NCI-H146 (cell line): ENCODE results near the gene COL4A4.
"Not testable (repeated sequence)": the region's sequence is repeated elsewhere in the genome, so short reads cannot be mapped to it uniquely, and the experiment has no call there.

Source experiments
- DNase-seq: peaks from one replicate; lab custom pipeline; 2025; lab: John Stamatoyannopoulos, UW

COL4A4 gene

GRCh38 chr2:227115761-227116160, 48.2 kb downstream of the COL4A4 start:
- DNase-seq: no peak

- peak; percentile 29 for DNase-seq
Observed at GRCh38 chr2:227106845-227107759, 56.9 kb downstream of the COL4A4 start.

GRCh38 chr2:227103583-227103982, 60.4 kb downstream of the COL4A4 start:
- DNase-seq: no peak

GRCh38 chr2:227099340-227099739, 64.7 kb downstream of the COL4A4 start:
- DNase-seq: no peak

GRCh38 chr2:227098162-227098515, 65.9 kb downstream of the COL4A4 start:
- DNase-seq: no peak

GRCh38 chr2:227097495-227098161, 66.4 kb downstream of the COL4A4 start:
- DNase-seq: no peak

- DNase-seq: no peak
Observed at GRCh38 chr2:227095346-227095745, 68.7 kb downstream of the COL4A4 start.

- DNase-seq: no peak
Observed at GRCh38 chr2:227082286-227082685, 81.7 kb downstream of the COL4A4 start.

- DNase-seq: no peak
Observed at GRCh38 chr2:227079726-227080125, 84.3 kb downstream of the COL4A4 start.

GRCh38 chr2:227065065-227065464, 98.9 kb downstream of the COL4A4 start:
- DNase-seq: not testable (repeated sequence)

GRCh38 chr2:227058888-227059399, 105.1 kb downstream of the COL4A4 start:
- DNase-seq: no peak

- DNase-seq: no peak
Observed at GRCh38 chr2:227057743-227058447, 106.1 kb downstream of the COL4A4 start.

- DNase-seq: no peak
Observed at GRCh38 chr2:227057060-227057459, 106.9 kb downstream of the COL4A4 start.

GRCh38 chr2:227054006-227054405, 110.0 kb downstream of the COL4A4 start:
- no peak for DNase-seq

- DNase-seq: peak; percentile 66
Observed at GRCh38 chr2:227052879-227053278, 111.1 kb downstream of the COL4A4 start.

GRCh38 chr2:227043981-227044380, 120.0 kb downstream of the COL4A4 start:
- DNase-seq: no peak

- DNase-seq: no peak
Observed at GRCh38 chr2:227038550-227039189, 125.3 kb downstream of the COL4A4 start.

- no peak for DNase-seq
Observed at GRCh38 chr2:227036527-227036926, 127.5 kb downstream of the COL4A4 start.

GRCh38 chr2:227035711-227036367, 128.2 kb downstream of the COL4A4 start:
- no peak for DNase-seq

GRCh38 chr2:227033471-227034148, 130.4 kb downstream of the COL4A4 start:
- peak; percentile 17 for DNase-seq

- no peak for DNase-seq
Observed at GRCh38 chr2:227031379-227031778, 132.6 kb downstream of the COL4A4 start.
